Measurements from ENCODE around the gene SPHKAP.

The SPHKAP gene

GRCh38 chr2:228102949-228103348 lies 78.5 kb downstream of the SPHKAP start:
- Histone ChIP-seq H3F3A (ENCODE audit: insufficient read depth, low read length) (no peaks in the 10 kb centered on the region), H3K4me3 (ENCODE audit: low read depth, low read length, poor library complexity, severe bottlenecking) (no peak overlapping the region), H3K9me3 (ENCODE audit: low read length) (no peaks in the 10 kb centered on the region), H3K79me2 (ENCODE audit: insufficient read depth, low read length) (no peaks in the 10 kb centered on the region), H3K4me2 (ENCODE audit: low read length) (no peak overlapping the region), H3K9ac (ENCODE audit: low read length) (no peak overlapping the region), H2AFZ (ENCODE audit: low read length) (no peak overlapping the region), H3K27ac (ENCODE audit: low read depth, low read length, poor library complexity, severe bottlenecking) (no peak overlapping the region), H4K20me1 (ENCODE audit: insufficient read depth, low read length) (no peaks in the 10 kb centered on the region), H3K9me2 (ENCODE audit: low read depth, low read length) (no peaks in the 10 kb centered on the region), H3K4me1 (ENCODE audit: insufficient read depth, low read length, severe bottlenecking) (no peaks in the 10 kb centered on the region), H3K27me3 (ENCODE audit: insufficient read depth, low read length) (no peaks in the 10 kb centered on the region), H3K36me3 (ENCODE audit: insufficient read depth, low read length) (no peaks in the 10 kb centered on the region)
- TF ChIP-seq, protein P1, sequence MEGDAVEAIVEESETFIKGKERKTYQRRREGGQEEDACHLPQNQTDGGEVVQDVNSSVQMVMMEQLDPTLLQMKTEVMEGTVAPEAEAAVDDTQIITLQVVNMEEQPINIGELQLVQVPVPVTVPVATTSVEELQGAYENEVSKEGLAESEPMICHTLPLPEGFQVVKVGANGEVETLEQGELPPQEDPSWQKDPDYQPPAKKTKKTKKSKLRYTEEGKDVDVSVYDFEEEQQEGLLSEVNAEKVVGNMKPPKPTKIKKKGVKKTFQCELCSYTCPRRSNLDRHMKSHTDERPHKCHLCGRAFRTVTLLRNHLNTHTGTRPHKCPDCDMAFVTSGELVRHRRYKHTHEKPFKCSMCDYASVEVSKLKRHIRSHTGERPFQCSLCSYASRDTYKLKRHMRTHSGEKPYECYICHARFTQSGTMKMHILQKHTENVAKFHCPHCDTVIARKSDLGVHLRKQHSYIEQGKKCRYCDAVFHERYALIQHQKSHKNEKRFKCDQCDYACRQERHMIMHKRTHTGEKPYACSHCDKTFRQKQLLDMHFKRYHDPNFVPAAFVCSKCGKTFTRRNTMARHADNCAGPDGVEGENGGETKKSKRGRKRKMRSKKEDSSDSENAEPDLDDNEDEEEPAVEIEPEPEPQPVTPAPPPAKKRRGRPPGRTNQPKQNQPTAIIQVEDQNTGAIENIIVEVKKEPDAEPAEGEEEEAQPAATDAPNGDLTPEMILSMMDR (IDR thresholded peaks at IDR 0.05; ENCODE audit: low read length): no peak
- no peak for TF ChIP-seq EZH2 (IDR thresholded peaks at IDR 0.05; ENCODE audit: borderline replicate concordance, low read length)

DNA sequence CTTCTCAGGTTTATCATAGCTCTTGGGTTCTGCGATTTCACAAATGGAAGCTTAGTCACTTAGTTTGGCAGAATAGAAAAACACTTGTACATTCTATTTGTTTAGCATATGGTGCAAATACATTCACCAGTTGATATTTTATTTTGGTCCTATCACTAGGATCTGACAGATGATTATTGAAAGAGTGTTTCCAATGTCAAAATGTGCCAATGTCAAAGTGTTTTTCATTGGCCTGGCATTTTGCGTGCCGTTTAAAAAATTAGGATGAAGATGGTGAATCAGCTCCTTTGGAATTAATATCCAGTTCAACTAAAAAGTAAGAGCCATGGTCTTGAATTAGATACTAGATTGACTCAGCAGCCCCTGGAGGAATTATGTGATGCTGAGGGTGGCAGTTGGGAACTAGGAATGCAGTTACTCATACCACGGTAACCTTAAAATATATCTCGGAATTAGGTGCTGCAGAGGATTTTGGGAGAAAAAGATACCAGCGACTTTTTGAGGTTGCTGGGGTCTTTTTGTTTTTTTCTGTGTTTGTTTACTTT lies 87.0 kb downstream of the SPHKAP start:
- no peaks in the 10 kb centered on the region for H3K9me3 ChIP-seq (ENCODE audit: low read length)
- H3K9me2 ChIP-seq (ENCODE audit: low read depth, low read length): no peaks in the 10 kb centered on the region
- no peaks in the 10 kb centered on the region for H3K79me2 ChIP-seq (ENCODE audit: insufficient read depth, low read length)
- no peak overlapping the region for H3K9ac ChIP-seq (ENCODE audit: low read length)
- TF ChIP-seq, protein P1 (IDR thresholded peaks at IDR 0.05; ENCODE audit: low read length): no peak
- no peak for TF ChIP-seq EZH2 (IDR thresholded peaks at IDR 0.05; ENCODE audit: borderline replicate concordance, low read length)
- no peak overlapping the region for H3K27ac ChIP-seq (ENCODE audit: low read depth, low read length, poor library complexity, severe bottlenecking)
- no peaks in the 10 kb centered on the region for H4K20me1 ChIP-seq (ENCODE audit: insufficient read depth, low read length)
- H3K4me1 ChIP-seq (ENCODE audit: insufficient read depth, low read length, severe bottlenecking): no peaks in the 10 kb centered on the region
- no peaks in the 10 kb centered on the region for H3K27me3 ChIP-seq (ENCODE audit: insufficient read depth, low read length)
- no peaks in the 10 kb centered on the region for H3F3A ChIP-seq (ENCODE audit: insufficient read depth, low read length)
- no peaks in the 10 kb centered on the region for H3K36me3 ChIP-seq (ENCODE audit: insufficient read depth, low read length)
- H3K4me2 ChIP-seq (ENCODE audit: low read length): no peak overlapping the region
- no peak overlapping the region for H2AFZ ChIP-seq (ENCODE audit: low read length)
- H3K4me3 ChIP-seq (ENCODE audit: low read depth, low read length, poor library complexity, severe bottlenecking): no peak overlapping the region

GRCh38 chr2:228092056-228092455 lies 89.4 kb downstream of the SPHKAP start:
- TF ChIP-seq, protein P1 (IDR thresholded peaks at IDR 0.05; ENCODE audit: low read length): no peak
- TF ChIP-seq EZH2 (IDR thresholded peaks at IDR 0.05; ENCODE audit: borderline replicate concordance, low read length): no peak

More at GRCh38 chr2:228092056-228092455, 89.4 kb downstream of the SPHKAP start:
- H4K20me1 ChIP-seq (ENCODE audit: insufficient read depth, low read length): no peaks in the 10 kb centered on the region
- H3K27me3 ChIP-seq (ENCODE audit: insufficient read depth, low read length): no peaks in the 10 kb centered on the region
- H3K9me2 ChIP-seq (ENCODE audit: low read depth, low read length): no peaks in the 10 kb centered on the region
- H3K4me3 ChIP-seq (ENCODE audit: low read depth, low read length, poor library complexity, severe bottlenecking): no peak overlapping the region
- H2AFZ ChIP-seq (ENCODE audit: low read length): no peak overlapping the region
- H3K27ac ChIP-seq (ENCODE audit: low read depth, low read length, poor library complexity, severe bottlenecking): no peak overlapping the region
- H3K9me3 ChIP-seq (ENCODE audit: low read length): no peaks in the 10 kb centered on the region
- no peak overlapping the region for H3K9ac ChIP-seq (ENCODE audit: low read length)
- no peaks in the 10 kb centered on the region for H3K79me2 ChIP-seq (ENCODE audit: insufficient read depth, low read length)
- no peaks in the 10 kb centered on the region for H3F3A ChIP-seq (ENCODE audit: insufficient read depth, low read length)
- H3K36me3 ChIP-seq (ENCODE audit: insufficient read depth, low read length): no peaks in the 10 kb centered on the region
- no peaks in the 10 kb centered on the region for H3K4me1 ChIP-seq (ENCODE audit: insufficient read depth, low read length, severe bottlenecking)
- no peak overlapping the region for H3K4me2 ChIP-seq (ENCODE audit: low read length)
